ENCODE measurements around the gene TLK1. TPM values are rescaled to one million over a fixed set of nuclear protein-coding genes. Genes with fewer than 3 reads are reported as not detected.

The TLK1 gene
- total and polyA plus RNA-seq, 10 of the 15 experiments (the other 5 are each of a cell fraction or from before 2014, with no cell fraction given) = 25.1 to 126 (median 57.3) TPM

DNA sequence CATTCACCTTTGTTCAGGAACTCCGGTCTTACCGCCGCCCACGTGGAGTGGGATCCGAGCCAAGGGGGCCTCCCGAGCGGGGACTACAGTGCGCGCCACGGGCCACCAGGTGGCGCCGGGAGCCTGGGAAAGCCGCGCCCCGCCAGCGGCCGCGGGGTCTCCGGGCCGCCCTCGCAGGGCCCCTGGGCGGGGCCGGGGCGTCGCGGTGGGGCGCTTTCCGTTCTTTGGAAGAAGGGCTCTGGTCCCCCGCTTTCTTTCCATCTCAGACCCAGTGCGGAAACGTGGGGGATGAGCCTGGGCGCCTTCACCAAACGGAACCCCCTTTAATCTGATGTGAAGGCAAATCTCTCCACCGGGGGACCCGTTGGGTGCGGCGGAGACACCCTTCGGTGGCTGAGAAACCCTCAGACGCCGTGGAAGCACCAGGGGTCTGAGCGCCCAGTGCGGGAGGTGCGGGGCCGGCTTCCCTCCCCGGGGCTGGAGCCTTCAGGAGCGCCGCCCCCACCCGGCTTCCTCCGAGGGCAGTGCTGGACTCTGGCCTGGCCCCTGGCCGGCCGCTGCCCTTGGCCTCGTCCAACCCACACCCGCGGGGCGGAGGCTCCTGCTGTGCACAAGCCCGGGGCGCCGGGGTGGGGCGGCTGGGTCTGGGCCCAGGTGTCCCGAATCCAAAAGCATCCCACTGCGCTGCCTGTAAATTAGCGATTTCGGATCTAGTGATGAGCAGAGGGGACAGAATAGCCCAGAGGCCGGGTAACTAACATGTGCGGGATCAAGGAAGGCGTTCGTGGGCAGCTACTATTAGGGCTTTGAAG lies 187.0 kb downstream of the TLK1 start (continued):
- TF ChIP-seq ETV6 (conservative IDR thresholded peaks at IDR 0.05 in 1 of 2, IDR thresholded peaks at IDR 0.05 in 1 of 2; ENCODE audit: borderline replicate concordance in 1 of 2, low read depth in 1 of 2) (peak in 1 of 2 experiments; percentile 52; a peak in 1 of 4 replicates), NR2F1 (conservative IDR thresholded peaks at IDR 0.05) (peak; percentile 76), EED (IDR thresholded peaks at IDR 0.05; ENCODE audit: low read depth) (peak; percentile 64), IRF4 (IDR thresholded peaks at IDR 0.05; ENCODE audit: low read depth, low read length) (peak; percentile 20; the same call in 1 of the 2 replicates), GATAD2B (conservative IDR thresholded peaks at IDR 0.05; ENCODE audit: low read depth) (peak; percentile 76), STAT3 (IDR thresholded peaks at IDR 0.05; ENCODE audit: low read depth, low read length) (no peak), BHLHE40 (IDR thresholded peaks at IDR 0.05; ENCODE audit: borderline replicate concordance in 1 of 2, low read depth in 2 of 2, low read length in 1 of 2) (peak; percentile 52 to 74; a peak in 3 of 4 replicates), JUNB (IDR thresholded peaks at IDR 0.05) (no peak), SIN3A (IDR thresholded peaks at IDR 0.05; ENCODE audit: low read depth, low read length) (0 out of 2 replicates have a peak, but pooled peaks have one; percentile 60), SMARCA5 (IDR thresholded peaks at IDR 0.05) (peak; percentile 96), NR2C1 (IDR thresholded peaks at IDR 0.05) (peak; percentile 43), NFXL1 (IDR thresholded peaks at IDR 0.05; ENCODE audit: borderline replicate concordance) (peak; percentile 84), STAT1 (conservative IDR thresholded peaks at IDR 0.05) (peak; percentile 83; the same call in 1 of the 2 replicates), HCFC1 (IDR thresholded peaks at IDR 0.05; ENCODE audit: low read length) (peak; percentile 9; the same call in 1 of the 2 replicates), NBN (IDR thresholded peaks at IDR 0.05) (0 out of 2 replicates have a peak, but pooled peaks have one; percentile 1), CHD2 (IDR thresholded peaks at IDR 0.05; ENCODE audit: borderline replicate concordance, low read depth, low read length) (0 out of 2 replicates have a peak, but pooled peaks have one; percentile 13), ZNF207 (IDR thresholded peaks at IDR 0.05; ENCODE audit: borderline replicate concordance) (peak; percentile 62; the same call in 1 of the 2 replicates)
- TF ChIP-seq, protein P1, sequence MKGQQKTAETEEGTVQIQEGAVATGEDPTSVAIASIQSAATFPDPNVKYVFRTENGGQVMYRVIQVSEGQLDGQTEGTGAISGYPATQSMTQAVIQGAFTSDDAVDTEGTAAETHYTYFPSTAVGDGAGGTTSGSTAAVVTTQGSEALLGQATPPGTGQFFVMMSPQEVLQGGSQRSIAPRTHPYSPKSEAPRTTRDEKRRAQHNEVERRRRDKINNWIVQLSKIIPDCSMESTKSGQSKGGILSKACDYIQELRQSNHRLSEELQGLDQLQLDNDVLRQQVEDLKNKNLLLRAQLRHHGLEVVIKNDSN (IDR thresholded peaks at IDR 0.05; ENCODE audit: borderline replicate concordance, extremely low read length, insufficient read depth, low read depth, low read length) = peak; percentile 59
- TF ChIP-seq, protein P2, sequence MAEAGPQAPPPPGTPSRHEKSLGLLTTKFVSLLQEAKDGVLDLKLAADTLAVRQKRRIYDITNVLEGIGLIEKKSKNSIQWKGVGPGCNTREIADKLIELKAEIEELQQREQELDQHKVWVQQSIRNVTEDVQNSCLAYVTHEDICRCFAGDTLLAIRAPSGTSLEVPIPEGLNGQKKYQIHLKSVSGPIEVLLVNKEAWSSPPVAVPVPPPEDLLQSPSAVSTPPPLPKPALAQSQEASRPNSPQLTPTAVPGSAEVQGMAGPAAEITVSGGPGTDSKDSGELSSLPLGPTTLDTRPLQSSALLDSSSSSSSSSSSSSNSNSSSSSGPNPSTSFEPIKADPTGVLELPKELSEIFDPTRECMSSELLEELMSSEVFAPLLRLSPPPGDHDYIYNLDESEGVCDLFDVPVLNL (IDR thresholded peaks at IDR 0.05; ENCODE audit: low read depth, low read length) = no peak
- TF ChIP-seq, protein P3, sequence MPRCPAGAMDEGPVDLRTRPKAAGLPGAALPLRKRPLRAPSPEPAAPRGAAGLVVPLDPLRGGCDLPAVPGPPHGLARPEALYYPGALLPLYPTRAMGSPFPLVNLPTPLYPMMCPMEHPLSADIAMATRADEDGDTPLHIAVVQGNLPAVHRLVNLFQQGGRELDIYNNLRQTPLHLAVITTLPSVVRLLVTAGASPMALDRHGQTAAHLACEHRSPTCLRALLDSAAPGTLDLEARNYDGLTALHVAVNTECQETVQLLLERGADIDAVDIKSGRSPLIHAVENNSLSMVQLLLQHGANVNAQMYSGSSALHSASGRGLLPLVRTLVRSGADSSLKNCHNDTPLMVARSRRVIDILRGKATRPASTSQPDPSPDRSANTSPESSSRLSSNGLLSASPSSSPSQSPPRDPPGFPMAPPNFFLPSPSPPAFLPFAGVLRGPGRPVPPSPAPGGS (IDR thresholded peaks at IDR 0.05; ENCODE audit: borderline replicate concordance, insufficient read depth, low read depth, low read length, poor library complexity, severe bottlenecking) = peak; percentile 68
- TF ChIP-seq, protein P4, sequence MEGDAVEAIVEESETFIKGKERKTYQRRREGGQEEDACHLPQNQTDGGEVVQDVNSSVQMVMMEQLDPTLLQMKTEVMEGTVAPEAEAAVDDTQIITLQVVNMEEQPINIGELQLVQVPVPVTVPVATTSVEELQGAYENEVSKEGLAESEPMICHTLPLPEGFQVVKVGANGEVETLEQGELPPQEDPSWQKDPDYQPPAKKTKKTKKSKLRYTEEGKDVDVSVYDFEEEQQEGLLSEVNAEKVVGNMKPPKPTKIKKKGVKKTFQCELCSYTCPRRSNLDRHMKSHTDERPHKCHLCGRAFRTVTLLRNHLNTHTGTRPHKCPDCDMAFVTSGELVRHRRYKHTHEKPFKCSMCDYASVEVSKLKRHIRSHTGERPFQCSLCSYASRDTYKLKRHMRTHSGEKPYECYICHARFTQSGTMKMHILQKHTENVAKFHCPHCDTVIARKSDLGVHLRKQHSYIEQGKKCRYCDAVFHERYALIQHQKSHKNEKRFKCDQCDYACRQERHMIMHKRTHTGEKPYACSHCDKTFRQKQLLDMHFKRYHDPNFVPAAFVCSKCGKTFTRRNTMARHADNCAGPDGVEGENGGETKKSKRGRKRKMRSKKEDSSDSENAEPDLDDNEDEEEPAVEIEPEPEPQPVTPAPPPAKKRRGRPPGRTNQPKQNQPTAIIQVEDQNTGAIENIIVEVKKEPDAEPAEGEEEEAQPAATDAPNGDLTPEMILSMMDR (IDR thresholded peaks at IDR 0.05 in 2 of 3, conservative IDR thresholded peaks at IDR 0.05 in 1 of 3; ENCODE audit: control insufficient read depth in 2 of 3, extremely low read depth in 1 of 3, insufficient read depth in 1 of 3, low read depth in 3 of 3, low read length in 3 of 3) = peak; percentile 88 to 96 (median 89)
